ENCODE data around the gene DYNLT4.
A peak's percentile ranks its signal among the peaks of the same experiment; 100 is the strongest.
"Not testable (repeated sequence)": the region's sequence is repeated elsewhere in the genome, so short reads cannot be mapped to it uniquely, and the experiment has no call there.

The DYNLT4 gene

GRCh38 chr1:44828841-44829440 is 21.8 kb upstream of the DYNLT4 start:
- no peak for DNase-seq (ENCODE audit: low read depth, low spot score)

GRCh38 chr1:44828003-44828651 is 21.0 kb upstream of the DYNLT4 start:
- no peak for DNase-seq (ENCODE audit: low read depth, low spot score)

GRCh38 chr1:44827197-44828002 is 20.2 kb upstream of the DYNLT4 start:
- DNase-seq (ENCODE audit: low read depth, low spot score): no peak

GRCh38 chr1:44826375-44827196 is 19.4 kb upstream of the DYNLT4 start:
- DNase-seq (ENCODE audit: low read depth, low spot score): no peak

- DNase-seq (ENCODE audit: low read depth, low spot score): not testable (repeated sequence)
These were observed 17.2 kb upstream of the DYNLT4 start for GRCh38 chr1:44824392-44824791.

- no peak for DNase-seq (ENCODE audit: low read depth, low spot score)
These were observed 15.9 kb upstream of the DYNLT4 start for GRCh38 chr1:44822981-44823451.

GRCh38 chr1:44822131-44822701 is 15.1 kb upstream of the DYNLT4 start:
- no peak for DNase-seq (ENCODE audit: low read depth, low spot score)

GRCh38 chr1:44821240-44821715 is 14.1 kb upstream of the DYNLT4 start:
- no peak for DNase-seq (ENCODE audit: low read depth, low spot score)

- no peak for DNase-seq (ENCODE audit: low read depth, low spot score)
These were observed 13.4 kb upstream of the DYNLT4 start for GRCh38 chr1:44820328-44821239.

GRCh38 chr1:44819608-44820327 is 12.6 kb upstream of the DYNLT4 start:
- peak; percentile 65 for DNase-seq (ENCODE audit: low read depth, low spot score)

GRCh38 chr1:44819196-44819607 is 12.1 kb upstream of the DYNLT4 start:
- DNase-seq (ENCODE audit: low read depth, low spot score): no peak

GRCh38 chr1:44817771-44818495 is 10.8 kb upstream of the DYNLT4 start:
- no peak for DNase-seq (ENCODE audit: low read depth, low spot score)

- DNase-seq (ENCODE audit: low read depth, low spot score): no peak
These were observed 10.2 kb upstream of the DYNLT4 start for GRCh38 chr1:44817307-44817706.

- not testable (repeated sequence) for DNase-seq (ENCODE audit: low read depth, low spot score)
These were observed 8.8 kb upstream of the DYNLT4 start for GRCh38 chr1:44815926-44816325.

GRCh38 chr1:44812822-44813543 is 5.8 kb upstream of the DYNLT4 start:
- no peak for DNase-seq (ENCODE audit: low read depth, low spot score)

GRCh38 chr1:44811234-44811633 is 4.1 kb upstream of the DYNLT4 start:
- no peak for DNase-seq (ENCODE audit: low read depth, low spot score)

- DNase-seq (ENCODE audit: low read depth, low spot score): not testable (repeated sequence)
These were observed 3.6 kb upstream of the DYNLT4 start for GRCh38 chr1:44810762-44811105.

GRCh38 chr1:44810101-44810761 is 3.1 kb upstream of the DYNLT4 start:
- no peak for DNase-seq (ENCODE audit: low read depth, low spot score)
